ENCODE data around the gene LIG1.
A peak's percentile ranks its signal among the peaks of the same experiment; 100 is the strongest.

Gene LIG1

DNA sequence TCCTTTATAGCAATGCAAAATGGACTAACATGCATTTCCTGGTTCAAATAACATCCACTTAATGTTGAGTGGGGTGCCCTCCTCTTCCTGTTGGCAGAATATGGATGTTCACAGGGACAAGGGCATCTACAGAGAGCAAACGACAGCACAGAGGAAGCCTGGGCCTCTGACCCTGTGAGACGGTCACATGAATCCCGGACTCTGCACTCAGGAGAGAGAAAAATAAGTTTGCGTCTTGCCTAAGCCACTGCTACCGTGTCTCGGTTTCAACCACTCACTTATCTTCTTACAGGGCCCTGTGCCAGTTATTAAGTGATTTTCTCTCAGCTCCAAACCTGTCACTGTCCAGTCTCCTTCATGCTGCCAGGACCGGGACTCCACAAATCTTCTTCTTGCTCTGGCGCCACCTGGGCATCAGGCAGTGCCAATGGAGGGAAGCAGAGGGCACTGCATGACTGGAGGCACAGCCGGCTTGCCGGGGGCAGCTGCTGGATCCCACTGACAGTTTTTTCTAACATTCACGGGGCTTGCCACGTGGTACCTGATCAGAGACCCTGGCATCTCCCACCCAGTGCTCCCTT, 11.8 kb downstream of the LIG1 start:
- Mint-ChIP-seq H3K27me3 (ENCODE audit: low read depth) (no peaks in the 10 kb centered on the region), H3K4me1 (ENCODE audit: low read depth) (no peaks in the 10 kb centered on the region), H3K4me3 (no peak overlapping the region), H3K9me3 (no peaks in the 10 kb centered on the region), H3K27ac (no peak overlapping the region), H3K36me3 (ENCODE audit: low read depth) (peaks cover 38% of the 10 kb centered on the region)

DNA sequence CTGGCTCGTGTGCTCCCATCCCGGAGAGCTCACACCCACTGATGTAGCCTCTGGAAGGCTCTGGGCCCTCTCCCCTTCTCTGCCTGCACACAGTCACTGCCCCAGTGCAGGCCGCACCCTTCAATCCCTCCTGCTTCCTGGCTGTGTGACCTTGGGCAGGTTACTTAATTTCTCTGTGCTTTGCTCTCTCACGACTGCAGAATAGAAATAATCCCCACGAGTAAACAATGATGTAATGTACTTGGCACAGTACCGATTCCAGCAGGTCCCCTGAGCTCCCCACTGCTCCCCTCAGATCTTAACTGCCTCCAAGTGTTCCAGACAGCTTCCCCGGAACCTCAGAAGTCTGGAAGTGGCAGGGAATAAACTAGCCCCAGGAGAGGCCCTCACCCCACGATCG, 16.1 kb downstream of the LIG1 start:
- Mint-ChIP-seq H3K27me3 (ENCODE audit: low read depth) (no peaks in the 10 kb centered on the region), H3K9me3 (no peaks in the 10 kb centered on the region), H3K4me1 (ENCODE audit: low read depth) (peaks cover 2% of the 10 kb centered on the region), H3K27ac (no peak overlapping the region), H3K4me3 (no peak overlapping the region), H3K36me3 (ENCODE audit: low read depth) (peaks cover 21% of the 10 kb centered on the region)

DNA sequence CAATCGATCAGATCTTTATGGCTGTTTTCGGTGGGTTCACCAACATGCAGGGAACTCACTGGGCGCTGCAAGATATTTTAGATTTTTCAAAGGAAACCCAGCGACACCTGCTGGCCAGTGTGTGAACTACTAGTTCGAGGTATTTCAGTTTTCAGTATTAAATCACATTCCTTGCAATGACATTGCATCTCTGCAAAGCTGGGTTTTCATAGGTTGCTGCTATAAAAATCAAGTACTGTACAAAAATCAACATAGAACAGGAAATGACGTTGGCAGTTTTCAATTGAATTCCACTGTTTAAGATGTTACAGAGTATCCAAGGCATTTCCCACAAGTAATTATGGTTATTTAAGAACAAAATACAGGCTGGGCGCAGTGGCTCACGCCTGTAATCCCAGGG, 17.6 kb downstream of the LIG1 start:
- no peaks in the 10 kb centered on the region for H3K9me3 Mint-ChIP-seq
- peaks cover 2% of the 10 kb centered on the region for H3K4me1 Mint-ChIP-seq (ENCODE audit: low read depth)
- no peak overlapping the region for H3K27ac Mint-ChIP-seq
- H3K36me3 Mint-ChIP-seq (ENCODE audit: low read depth), result peaks cover 13% of the 10 kb centered on the region
- no peak overlapping the region for H3K4me3 Mint-ChIP-seq
- no peaks in the 10 kb centered on the region for H3K27me3 Mint-ChIP-seq (ENCODE audit: low read depth)

DNA sequence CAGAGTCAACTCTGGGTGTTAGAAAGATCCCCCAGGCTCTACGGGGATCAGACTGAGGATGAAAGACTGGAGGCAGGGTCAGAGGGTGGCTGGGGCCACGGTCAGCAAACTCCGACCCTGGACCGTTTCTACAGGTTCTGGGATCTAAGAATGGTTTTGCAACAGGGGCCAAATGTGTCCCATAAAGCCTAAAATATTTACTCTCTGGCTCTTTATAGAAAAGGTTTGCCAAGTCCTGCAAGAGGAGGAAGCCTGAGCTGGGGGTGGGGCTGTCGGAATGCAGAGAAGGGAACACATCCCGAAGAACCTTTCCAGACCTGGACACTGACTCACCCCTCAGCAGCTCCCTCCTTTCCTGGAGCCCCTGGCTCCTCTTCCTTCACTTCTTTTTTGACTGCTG, 20.7 kb downstream of the LIG1 start:
- Mint-ChIP-seq H3K4me1 (ENCODE audit: low read depth) (peaks cover 2% of the 10 kb centered on the region), H3K9me3 (no peaks in the 10 kb centered on the region), H3K4me3 (no peak overlapping the region), H3K36me3 (ENCODE audit: low read depth) (peaks cover 9% of the 10 kb centered on the region), H3K27ac (no peak overlapping the region), H3K27me3 (ENCODE audit: low read depth) (no peaks in the 10 kb centered on the region)

DNA sequence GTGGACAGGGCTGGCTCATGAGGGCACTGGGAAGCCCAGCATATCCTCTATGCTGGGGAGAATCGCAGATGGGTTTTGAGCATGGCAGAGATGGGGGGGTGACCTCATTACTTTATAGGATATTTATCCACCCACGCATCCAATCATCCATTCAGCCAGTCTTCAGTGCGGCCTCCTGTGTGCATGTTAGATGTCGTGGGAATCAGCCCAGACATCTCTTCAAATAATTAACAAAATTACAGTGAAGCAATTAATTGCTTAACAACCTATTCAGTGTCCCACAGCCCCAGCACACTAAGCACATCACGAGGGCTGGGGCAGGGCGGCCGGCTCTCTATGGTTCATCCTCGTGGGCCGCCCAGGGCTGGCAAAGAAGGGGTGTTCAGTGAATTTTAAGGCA, 21.6 kb downstream of the LIG1 start:
- Mint-ChIP-seq H3K4me3 (no peak overlapping the region), H3K27me3 (ENCODE audit: low read depth) (no peaks in the 10 kb centered on the region), H3K9me3 (no peaks in the 10 kb centered on the region), H3K36me3 (ENCODE audit: low read depth) (peaks cover 7% of the 10 kb centered on the region), H3K4me1 (ENCODE audit: low read depth) (peaks cover 2% of the 10 kb centered on the region), H3K27ac (no peak overlapping the region)

DNA sequence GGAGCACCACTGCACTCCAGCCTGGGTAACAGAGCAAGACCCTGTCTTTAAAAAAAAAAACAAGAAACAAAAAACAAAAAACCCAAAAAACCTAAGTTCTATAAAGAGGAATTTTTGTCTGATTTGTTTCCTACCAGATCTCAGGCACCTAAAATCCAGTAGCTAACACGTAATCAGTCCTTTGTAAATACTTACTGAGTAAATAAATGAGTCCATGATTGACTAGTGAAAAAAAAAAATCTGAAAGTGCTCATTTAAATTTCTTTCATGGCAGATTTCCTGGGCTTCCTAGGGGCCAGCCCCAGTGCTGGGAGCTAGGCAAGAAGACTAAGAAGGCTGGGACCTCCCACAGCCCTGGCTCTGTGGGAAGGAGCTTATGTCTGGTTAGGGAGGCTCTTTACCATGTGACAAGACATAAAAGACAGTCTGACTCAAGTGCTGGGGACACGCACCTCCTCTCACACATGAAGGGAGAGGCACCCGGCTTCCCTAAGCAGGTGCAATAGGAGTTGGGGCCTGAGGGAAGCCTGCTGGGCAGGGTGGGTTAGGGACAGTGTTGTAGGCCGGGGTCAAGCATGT, 22.5 kb downstream of the LIG1 start:
- Mint-ChIP-seq H3K4me1 (ENCODE audit: low read depth) (peaks cover 2% of the 10 kb centered on the region), H3K27ac (no peak overlapping the region), H3K36me3 (ENCODE audit: low read depth) (peaks cover 13% of the 10 kb centered on the region), H3K9me3 (no peaks in the 10 kb centered on the region), H3K27me3 (ENCODE audit: low read depth) (no peaks in the 10 kb centered on the region), H3K4me3 (no peak overlapping the region)

DNA sequence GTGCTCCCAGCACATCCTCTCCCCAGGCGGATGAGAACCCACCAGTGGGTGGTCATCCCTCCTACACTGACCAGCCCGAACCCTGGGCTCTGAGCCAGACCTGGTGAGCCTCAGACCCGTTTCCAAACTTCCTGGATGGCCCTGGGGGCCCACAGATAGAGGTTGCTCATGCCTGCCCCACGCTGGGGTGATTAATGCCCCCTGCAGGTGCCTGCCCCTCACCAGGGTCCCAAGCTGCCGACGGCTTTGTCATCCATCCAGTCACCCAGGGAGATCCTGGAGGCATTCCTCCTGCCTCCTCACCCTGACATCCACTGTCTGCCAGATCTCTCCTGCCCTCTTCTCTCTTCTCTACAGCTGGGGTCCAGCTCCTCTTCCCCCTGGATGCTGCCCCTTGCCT, 31.1 kb downstream of the LIG1 start:
- Mint-ChIP-seq H3K27me3 (ENCODE audit: low read depth) (no peaks in the 10 kb centered on the region), H3K36me3 (ENCODE audit: low read depth) (peaks cover 26% of the 10 kb centered on the region)

DNA sequence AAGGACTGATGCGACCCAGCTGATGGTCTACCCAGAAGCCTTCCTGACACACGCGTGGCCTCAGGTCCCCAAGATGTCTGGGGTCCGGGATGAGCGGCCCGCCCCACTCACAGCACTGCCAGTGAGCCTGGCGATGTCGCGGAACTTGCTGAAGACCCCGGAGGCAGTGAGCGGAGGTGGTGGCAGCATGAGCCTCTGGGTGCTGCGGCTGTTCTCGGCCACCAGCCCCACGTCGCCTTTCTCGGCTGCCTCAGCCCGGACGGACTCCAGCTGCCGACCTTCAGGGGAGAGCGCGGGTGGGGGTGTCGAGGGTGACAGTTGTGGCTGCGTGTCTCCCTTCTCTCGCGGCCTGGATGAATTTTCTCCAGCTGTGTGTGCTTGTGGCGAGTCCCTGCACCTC, 32.7 kb downstream of the LIG1 start:
- H3K4me3 Mint-ChIP-seq, result no peak overlapping the region
- no peak overlapping the region for H3K27ac Mint-ChIP-seq
- peaks cover 16% of the 10 kb centered on the region for H3K36me3 Mint-ChIP-seq (ENCODE audit: low read depth)
- peaks cover 2% of the 10 kb centered on the region for H3K4me1 Mint-ChIP-seq (ENCODE audit: low read depth)
- H3K9me3 Mint-ChIP-seq, result no peaks in the 10 kb centered on the region
- no peaks in the 10 kb centered on the region for H3K27me3 Mint-ChIP-seq (ENCODE audit: low read depth)

More for the DNA sequence above, 31.1 kb downstream of the LIG1 start:
- Mint-ChIP-seq H3K4me3 (no peak overlapping the region), H3K9me3 (no peaks in the 10 kb centered on the region), H3K4me1 (ENCODE audit: low read depth) (peaks cover 2% of the 10 kb centered on the region), H3K27ac (no peak overlapping the region)

DNA sequence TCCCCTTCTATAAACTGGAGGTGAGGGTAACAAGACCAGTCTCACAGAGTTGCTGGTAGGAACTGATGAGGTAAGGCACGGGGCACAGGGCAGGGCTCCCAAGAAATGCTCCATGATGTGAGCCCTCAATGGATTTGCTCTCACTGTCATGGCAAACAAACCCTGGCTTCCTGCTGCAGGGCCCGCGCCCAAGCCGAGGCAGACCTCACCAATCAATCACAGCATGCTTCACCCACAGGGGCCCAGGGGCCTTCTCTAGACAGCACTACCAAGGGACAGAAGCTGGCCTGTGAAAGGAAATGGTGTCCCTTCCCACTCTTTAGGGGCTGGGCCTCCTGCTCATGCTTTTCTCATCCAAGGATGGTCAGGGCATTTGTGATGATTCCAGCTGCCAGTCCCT, 33.6 kb downstream of the LIG1 start:
- Mint-ChIP-seq H3K9me3 (no peaks in the 10 kb centered on the region), H3K4me1 (ENCODE audit: low read depth) (peaks cover 2% of the 10 kb centered on the region), H3K36me3 (ENCODE audit: low read depth) (peaks cover 21% of the 10 kb centered on the region), H3K27ac (no peak overlapping the region), H3K27me3 (ENCODE audit: low read depth) (no peaks in the 10 kb centered on the region), H3K4me3 (no peak overlapping the region)

DNA sequence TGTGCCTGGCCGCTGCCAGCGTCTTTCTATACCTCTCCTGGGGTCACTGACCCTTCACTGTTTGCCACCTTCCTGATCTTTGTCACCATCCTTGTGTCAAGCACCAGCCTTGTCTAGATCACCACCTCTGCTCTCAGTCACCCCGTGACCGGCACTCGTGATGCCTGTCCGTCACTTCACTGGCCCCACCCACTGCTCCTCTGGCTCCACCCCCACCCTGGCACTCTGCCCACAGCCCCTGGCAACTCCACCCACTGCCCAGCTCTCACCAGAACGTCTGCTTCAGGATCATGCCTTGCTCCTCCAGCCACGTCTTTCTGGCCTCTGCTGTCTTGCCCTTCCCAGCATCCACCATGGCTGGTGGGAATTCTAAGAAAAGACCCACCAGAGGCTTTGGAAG, 34.7 kb downstream of the LIG1 start:
- H3K4me1 Mint-ChIP-seq (ENCODE audit: low read depth), result peaks cover 2% of the 10 kb centered on the region
- no peaks in the 10 kb centered on the region for H3K9me3 Mint-ChIP-seq
- peaks cover 24% of the 10 kb centered on the region for H3K36me3 Mint-ChIP-seq (ENCODE audit: low read depth)
- H3K27ac Mint-ChIP-seq, result no peak overlapping the region
- H3K27me3 Mint-ChIP-seq (ENCODE audit: low read depth), result no peaks in the 10 kb centered on the region
- no peak overlapping the region for H3K4me3 Mint-ChIP-seq

DNA sequence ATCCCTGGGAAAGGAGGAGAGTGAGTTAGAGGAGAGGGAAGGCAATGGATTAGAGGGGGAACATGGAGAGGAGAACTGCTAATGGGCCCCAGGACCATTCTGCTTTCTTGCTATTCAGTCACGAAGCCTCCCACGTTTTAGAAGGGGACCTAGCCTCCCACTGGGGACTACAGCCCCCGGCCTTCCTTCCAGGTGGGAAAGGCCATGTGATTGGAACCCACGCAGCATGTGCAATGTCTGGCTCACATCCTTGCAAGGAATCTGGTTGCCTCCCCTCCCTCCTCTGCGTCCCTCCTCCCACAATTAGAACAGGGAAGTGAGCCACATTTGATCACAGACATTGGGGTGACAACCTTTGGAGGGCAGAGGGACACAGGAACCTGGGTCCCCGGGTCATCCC, 37.0 kb downstream of the LIG1 start:
- Mint-ChIP-seq H3K27me3 (ENCODE audit: low read depth) (no peaks in the 10 kb centered on the region), H3K36me3 (ENCODE audit: low read depth) (peaks cover 25% of the 10 kb centered on the region), H3K9me3 (no peaks in the 10 kb centered on the region)

DNA sequence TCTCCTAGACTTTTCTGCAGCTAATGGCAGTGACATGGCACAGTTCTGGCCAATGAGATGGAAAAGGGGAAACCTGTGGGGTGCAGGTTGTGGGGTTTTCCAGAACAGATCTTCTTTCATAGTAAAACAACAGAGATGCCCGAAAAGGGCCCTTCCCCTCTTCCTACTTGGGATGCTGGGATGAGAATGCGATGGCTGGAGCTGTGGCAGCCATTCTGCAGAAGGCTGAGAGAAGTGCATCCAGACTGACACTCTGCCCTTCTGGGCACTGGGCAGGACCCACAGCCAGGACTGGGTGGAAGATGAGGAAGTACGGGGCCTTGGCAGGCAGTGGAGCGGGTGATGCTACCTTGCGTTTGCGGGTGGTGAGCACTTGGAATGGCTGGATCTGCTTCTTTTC, 42.6 kb downstream of the LIG1 start:
- peaks cover 4% of the 10 kb centered on the region for H3K4me1 Mint-ChIP-seq (ENCODE audit: low read depth)

More for the DNA sequence above, 37.0 kb downstream of the LIG1 start:
- Mint-ChIP-seq H3K4me1 (ENCODE audit: low read depth) (peaks cover 2% of the 10 kb centered on the region), H3K4me3 (no peak overlapping the region), H3K27ac (no peak overlapping the region)

DNA sequence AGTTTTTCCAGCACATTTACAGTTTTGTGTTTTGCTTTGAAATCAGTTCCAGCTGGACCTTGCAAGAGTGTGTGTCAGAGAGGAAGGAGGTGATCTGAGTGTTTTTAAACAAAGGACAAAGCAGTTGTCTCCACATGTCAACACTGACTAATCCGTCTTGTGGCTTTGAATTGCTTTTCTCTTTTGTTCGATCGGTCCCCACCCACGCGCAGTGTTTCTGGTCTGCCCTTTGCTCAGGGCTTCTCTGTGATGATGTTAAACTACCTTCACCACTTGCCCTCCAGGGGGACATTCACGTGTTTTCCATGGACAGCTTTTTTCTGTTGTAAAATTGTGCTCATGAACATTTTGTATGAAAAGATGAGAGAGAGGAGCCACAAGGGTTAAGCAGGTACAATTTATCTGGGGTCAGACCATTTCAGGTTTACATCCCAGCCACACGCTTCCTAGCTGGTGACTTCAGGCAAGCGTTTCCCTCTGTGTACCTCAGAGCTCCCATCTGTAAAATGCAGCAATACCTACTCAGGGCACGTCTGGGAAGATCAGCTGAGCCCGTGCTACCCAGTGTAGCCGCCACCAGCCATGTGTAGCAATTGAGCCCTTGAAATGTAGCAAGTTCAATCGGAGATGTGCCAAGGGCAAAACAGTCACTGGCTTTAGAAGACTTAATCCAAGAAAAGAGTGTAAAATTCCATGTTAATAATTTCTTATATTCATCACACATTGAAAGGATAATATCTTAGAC, 46.1 kb downstream of the LIG1 start:
- H3K27me3 Mint-ChIP-seq (ENCODE audit: low read depth), result no peaks in the 10 kb centered on the region
- H3K9me3 Mint-ChIP-seq, result no peaks in the 10 kb centered on the region
- peaks cover 46% of the 10 kb centered on the region for H3K36me3 Mint-ChIP-seq (ENCODE audit: low read depth)
- no peak overlapping the region for H3K27ac Mint-ChIP-seq
- H3K4me3 Mint-ChIP-seq, result no peak overlapping the region
- peaks cover 11% of the 10 kb centered on the region for H3K4me1 Mint-ChIP-seq (ENCODE audit: low read depth)

More for the DNA sequence above, 42.6 kb downstream of the LIG1 start:
- no peaks in the 10 kb centered on the region for H3K27me3 Mint-ChIP-seq (ENCODE audit: low read depth)
- no peak overlapping the region for H3K4me3 Mint-ChIP-seq
- no peaks in the 10 kb centered on the region for H3K9me3 Mint-ChIP-seq
- H3K36me3 Mint-ChIP-seq (ENCODE audit: low read depth), result peaks cover 47% of the 10 kb centered on the region
- no peak overlapping the region for H3K27ac Mint-ChIP-seq

DNA sequence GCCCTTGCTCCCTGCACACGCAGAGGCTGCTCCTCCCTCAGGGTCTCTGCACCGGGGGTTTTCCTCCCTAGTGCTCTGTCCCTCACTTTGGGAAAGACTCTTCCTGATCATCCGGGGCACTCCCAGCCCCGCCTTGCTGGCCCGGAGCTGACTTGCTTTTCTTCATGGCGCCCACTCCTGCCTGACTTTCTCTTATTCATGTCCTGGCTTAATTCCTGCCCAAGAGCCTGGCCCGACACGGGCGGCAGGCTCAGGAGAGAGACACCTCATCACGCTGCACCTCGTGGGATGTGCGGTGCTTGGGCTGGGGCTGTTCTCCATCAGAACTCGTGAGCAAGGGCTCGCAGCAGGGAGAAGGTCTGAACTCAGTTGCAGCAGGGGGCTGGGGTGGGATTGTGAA, 47.7 kb downstream of the LIG1 start:
- Mint-ChIP-seq H3K27ac (peak overlapping the region; percentile 88), H3K4me3 (peak overlapping the region; percentile 41), H3K9me3 (no peaks in the 10 kb centered on the region), H3K27me3 (ENCODE audit: low read depth) (no peaks in the 10 kb centered on the region), H3K36me3 (ENCODE audit: low read depth) (peaks cover 42% of the 10 kb centered on the region), H3K4me1 (ENCODE audit: low read depth) (peaks cover 18% of the 10 kb centered on the region)

DNA sequence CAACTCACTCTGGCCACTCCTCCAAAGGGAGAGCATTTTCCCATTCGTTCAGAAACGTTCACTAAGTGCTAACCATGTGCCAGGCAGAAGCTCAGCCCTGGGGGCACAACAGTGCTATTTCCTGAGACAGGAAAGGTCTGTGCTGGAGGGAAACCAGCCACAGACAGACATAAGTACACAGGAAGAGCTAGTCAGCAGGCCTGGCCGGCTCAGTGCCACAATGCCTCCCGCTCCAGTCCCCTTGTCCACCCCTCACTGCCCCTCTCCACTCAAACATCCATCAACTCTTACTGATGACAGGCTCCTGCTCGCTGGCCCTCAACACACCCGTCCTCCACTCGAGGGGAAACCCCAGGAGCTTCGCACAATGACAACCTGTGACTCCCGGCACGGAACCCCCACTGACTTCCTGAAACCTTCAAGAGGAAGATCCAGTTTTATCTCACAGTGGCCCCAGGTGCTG, 48.2 kb downstream of the LIG1 start:
- no peaks in the 10 kb centered on the region for H3K27me3 Mint-ChIP-seq (ENCODE audit: low read depth)
- H3K36me3 Mint-ChIP-seq (ENCODE audit: low read depth), result peaks cover 38% of the 10 kb centered on the region
- peaks cover 18% of the 10 kb centered on the region for H3K4me1 Mint-ChIP-seq (ENCODE audit: low read depth)
- H3K9me3 Mint-ChIP-seq, result no peaks in the 10 kb centered on the region
- no peak overlapping the region for H3K4me3 Mint-ChIP-seq
- H3K27ac Mint-ChIP-seq, result peak overlapping the region; percentile 88

Data from T-helper 1 cell treated with Interleukin-12 subunit alpha and Interleukin-12 subunit beta and Interleukin-4 antibody, amounts not matched to agents 30 μg/mL and 1 μg/mL, for 36 hours (primary cell).